ENCODE measurements around the gene CARD14. TPM values are rescaled to one million over a fixed set of nuclear protein-coding genes. Genes with fewer than 3 reads are reported as not detected.

CARD14 gene
- total RNA-seq, 1 donor from 2014 or later, result 1.7 TPM

- no peaks in the 10 kb centered on the region for H3K4me1 Mint-ChIP-seq
- H3K27ac Mint-ChIP-seq (ENCODE audit: unreplicated experiment), result no peak overlapping the region
- peaks cover 36% of the 10 kb centered on the region for H3K36me3 Mint-ChIP-seq (ENCODE audit: low read depth)
- no peaks in the 10 kb centered on the region for H3K27me3 Mint-ChIP-seq (ENCODE audit: low read depth)
- no peak for TF ChIP-seq CTCF (conservative IDR thresholded peaks at IDR 0.05)
- H3K4me3 Mint-ChIP-seq, result no peak overlapping the region
- no peak for DNase-seq (ENCODE audit: low read depth, low spot score)
- H3K9me3 Mint-ChIP-seq, result peaks cover 12% of the 10 kb centered on the region
These were observed 62.6 kb downstream of the CARD14 start for GRCh38 chr17:80232438-80232837.

GRCh38 chr17:80233202-80233601 is 63.4 kb downstream of the CARD14 start:
- peaks cover 12% of the 10 kb centered on the region for H3K9me3 Mint-ChIP-seq
- no peak overlapping the region for H3K4me3 Mint-ChIP-seq
- no peak for DNase-seq (ENCODE audit: low read depth, low spot score)
- H3K27me3 Mint-ChIP-seq (ENCODE audit: low read depth), result no peaks in the 10 kb centered on the region
- H3K36me3 Mint-ChIP-seq (ENCODE audit: low read depth), result peaks cover 39% of the 10 kb centered on the region
- no peak for TF ChIP-seq CTCF (conservative IDR thresholded peaks at IDR 0.05)
- H3K27ac Mint-ChIP-seq (ENCODE audit: unreplicated experiment), result no peak overlapping the region
- H3K4me1 Mint-ChIP-seq, result no peaks in the 10 kb centered on the region

- no peaks in the 10 kb centered on the region for H3K27me3 Mint-ChIP-seq (ENCODE audit: low read depth)
- peaks cover 34% of the 10 kb centered on the region for H3K36me3 Mint-ChIP-seq (ENCODE audit: low read depth)
- no peak overlapping the region for H3K27ac Mint-ChIP-seq (ENCODE audit: unreplicated experiment)
- H3K4me1 Mint-ChIP-seq, result no peaks in the 10 kb centered on the region
- H3K4me3 Mint-ChIP-seq, result no peak overlapping the region
- no peak for TF ChIP-seq CTCF (conservative IDR thresholded peaks at IDR 0.05)
- H3K9me3 Mint-ChIP-seq, result peaks cover 9% of the 10 kb centered on the region
- DNase-seq (ENCODE audit: low read depth, low spot score), result no peak
These were observed 67.1 kb downstream of the CARD14 start for GRCh38 chr17:80236911-80237310.

- no peaks in the 10 kb centered on the region for H3K4me1 Mint-ChIP-seq
- no peak overlapping the region for H3K4me3 Mint-ChIP-seq
- peaks cover 29% of the 10 kb centered on the region for H3K36me3 Mint-ChIP-seq (ENCODE audit: low read depth)
- DNase-seq (ENCODE audit: low read depth, low spot score), result no peak
- H3K9me3 Mint-ChIP-seq, result peaks cover 9% of the 10 kb centered on the region
- H3K27ac Mint-ChIP-seq (ENCODE audit: unreplicated experiment), result no peak overlapping the region
- H3K27me3 Mint-ChIP-seq (ENCODE audit: low read depth), result no peaks in the 10 kb centered on the region
- TF ChIP-seq CTCF (conservative IDR thresholded peaks at IDR 0.05), result no peak
These were observed 67.6 kb downstream of the CARD14 start for GRCh38 chr17:80237386-80237785.

- Mint-ChIP-seq H3K36me3 (ENCODE audit: low read depth) (peaks cover 13% of the 10 kb centered on the region), H3K4me1 (no peaks in the 10 kb centered on the region), H3K9me3 (no peaks in the 10 kb centered on the region), H3K27ac (ENCODE audit: unreplicated experiment) (no peak overlapping the region), H3K27me3 (ENCODE audit: low read depth) (no peaks in the 10 kb centered on the region), H3K4me3 (no peak overlapping the region)
- TF ChIP-seq CTCF (conservative IDR thresholded peaks at IDR 0.05), result no peak
- DNase-seq (ENCODE audit: low read depth, low spot score), result no peak
These were observed 72.7 kb downstream of the CARD14 start for GRCh38 chr17:80242505-80242904.
